Parathyroid adenoma (tissue), 2 donors: ENCODE measurements around the gene RHEX.

Experiments
- H2AFZ ChIP-seq: fragments of 300-600 bp; sonication (generic); one replicate; pipeline ENCODE4 v1.7.0; 2017; ENCODE audit warnings: antibody characterized with exemption, mild to moderate bottlenecking
- H3K27ac ChIP-seq: fragments of 300-600 bp; sonication (generic); one replicate; pipeline ENCODE4 v1.7.0; 2017
- H3K27me3 ChIP-seq: fragments of 300-600 bp; sonication (generic); one replicate; pipeline ENCODE4 v1.7.0; 2017; ENCODE audit warnings: low read length; ENCODE audit not compliant: control insufficient read depth, insufficient read depth
- H3K36me3 ChIP-seq: fragments of 300-600 bp; sonication (generic); one replicate; pipeline ENCODE4 v1.7.0; 2017; ENCODE audit warnings: low read length; ENCODE audit not compliant: control insufficient read depth, insufficient read depth
- H3K4me1 ChIP-seq: fragments of 300-600 bp; sonication (generic); one replicate; pipeline ENCODE4 v1.7.0; 2017; ENCODE audit warnings: control low read depth
- H3K4me2 ChIP-seq: fragments of 300-600 bp; sonication (generic); one replicate; pipeline ENCODE4 v1.7.0; 2017; ENCODE audit warnings: low read length
- H3K4me3 ChIP-seq: fragments of 300-600 bp; sonication (generic); one replicate; pipeline ENCODE4 v1.7.0; 2017; ENCODE audit warnings: low read depth, low read length
- H3K79me2 ChIP-seq: fragments of 300-600 bp; sonication (generic); one replicate; pipeline ENCODE4 v1.7.0; 2017; ENCODE audit warnings: control low read depth
- H3K9ac ChIP-seq: fragments of 300-600 bp; sonication (generic); one replicate; pipeline ENCODE4 v1.7.0; 2017; ENCODE audit warnings: mild to moderate bottlenecking
- H3K9me3 ChIP-seq: fragments of 300-600 bp; sonication (generic); one replicate; pipeline ENCODE4 v1.7.0; 2017; ENCODE audit warnings: low read length; ENCODE audit not compliant: control insufficient read depth
- CTCF ChIP-seq: fragments of 300-600 bp; sonication (generic); IDR thresholded peaks from one replicate; pipeline ENCODE4 v1.7.0; 2017; ENCODE audit warnings: antibody characterized with exemption, mild to moderate bottlenecking
- donor health status: primary hyperparathyroidism.

The RHEX gene

GRCh38 chr1:206080026-206080820 is 27.2 kb downstream of the RHEX start:
- no peaks in the 10 kb centered on the region for H3K79me2 ChIP-seq
- no peak overlapping the region for H3K4me3 ChIP-seq
- no peak overlapping the region for H3K9ac ChIP-seq
- no peak overlapping the region for H3K4me2 ChIP-seq
- H3K36me3 ChIP-seq, result no peaks in the 10 kb centered on the region
- H2AFZ ChIP-seq, result no peak overlapping the region
- TF ChIP-seq CTCF, result no peak
- H3K9me3 ChIP-seq, result no peaks in the 10 kb centered on the region
- H3K4me1 ChIP-seq, result no peaks in the 10 kb centered on the region
- no peaks in the 10 kb centered on the region for H3K27me3 ChIP-seq
- H3K27ac ChIP-seq, result no peak overlapping the region

GRCh38 chr1:206081856-206082255 is 28.9 kb downstream of the RHEX start:
- no peak overlapping the region for H3K4me2 ChIP-seq
- H3K9ac ChIP-seq, result no peak overlapping the region
- no peak for TF ChIP-seq CTCF
- H3K27ac ChIP-seq, result no peak overlapping the region
- no peaks in the 10 kb centered on the region for H3K36me3 ChIP-seq
- no peaks in the 10 kb centered on the region for H3K79me2 ChIP-seq
- H3K4me3 ChIP-seq, result no peak overlapping the region
- H3K9me3 ChIP-seq, result no peaks in the 10 kb centered on the region
- no peak overlapping the region for H2AFZ ChIP-seq
- no peaks in the 10 kb centered on the region for H3K27me3 ChIP-seq
- H3K4me1 ChIP-seq, result no peaks in the 10 kb centered on the region

GRCh38 chr1:206082831-206083695 is 30.1 kb downstream of the RHEX start:
- Histone ChIP-seq H2AFZ (peak overlapping the region; percentile 28), H3K27ac (no peak overlapping the region), H3K4me1 (no peaks in the 10 kb centered on the region), H3K4me3 (no peak overlapping the region), H3K27me3 (no peaks in the 10 kb centered on the region), H3K36me3 (no peaks in the 10 kb centered on the region), H3K9me3 (no peaks in the 10 kb centered on the region), H3K4me2 (no peak overlapping the region), H3K79me2 (no peaks in the 10 kb centered on the region), H3K9ac (no peak overlapping the region)
- TF ChIP-seq CTCF, result no peak

- Histone ChIP-seq H3K27me3 (no peaks in the 10 kb centered on the region), H3K4me1 (no peaks in the 10 kb centered on the region), H2AFZ (no peak overlapping the region), H3K4me2 (no peak overlapping the region), H3K79me2 (no peaks in the 10 kb centered on the region), H3K27ac (no peak overlapping the region), H3K4me3 (no peak overlapping the region), H3K36me3 (no peaks in the 10 kb centered on the region), H3K9ac (no peak overlapping the region), H3K9me3 (no peaks in the 10 kb centered on the region)
- TF ChIP-seq CTCF, result no peak
These were observed 30.8 kb downstream of the RHEX start for GRCh38 chr1:206083750-206084149.
